Stomach (tissue), 9 donors: Measurements from ENCODE around the gene ERCC6L2. TPM values are rescaled to one million over a fixed set of nuclear protein-coding genes. Genes with fewer than 3 reads are reported as not detected.

ENCODE experiments used
- DNase-seq, 2 donors: peaks; one replicate each; pipeline versions ENCODE4 v3.0.0 to v3.0.0-alpha.2; 2013 to 2019
- H3K27ac ChIP-seq, 5 donors: fragments of 200-600 bp in 4 of 5; sonication (generic) in 4 of 5; one replicate each; pipeline ENCODE4 v1.5.1; 2013 to 2019; ENCODE audit warnings: mild to moderate bottlenecking in 1 of 5, moderate library complexity in 1 of 5
- H3K27me3 ChIP-seq, 3 donors: fragments of 200-600 bp; sonication (generic); one replicate each; pipeline ENCODE4 v1.5.1; 2017 to 2019; ENCODE audit warnings: mixed run types in 1 of 3
- H3K36me3 ChIP-seq, 4 donors: fragments of 200-600 bp; sonication (generic); 1 replicate in 3 of 4; 2 replicates in 1 of 4; pipeline ENCODE4 v1.5.1; 2016 to 2019
- H3K4me1 ChIP-seq, 4 donors: fragments of 200-600 bp; sonication (generic); one replicate each; pipeline ENCODE4 v1.5.1; 2016 to 2019
- H3K4me3 ChIP-seq, 4 donors: fragments of 200-600 bp; sonication (generic) in 3 of 4; one replicate each; pipeline ENCODE4 v1.5.1; 2016 to 2019; ENCODE audit warnings: mild to moderate bottlenecking in 1 of 4
- H3K9me3 ChIP-seq, 4 donors: fragments of 200-600 bp; sonication (generic); one replicate each; pipeline ENCODE4 v1.5.1; 2016 to 2019
- CTCF ChIP-seq, 7 experiments: fragments of 450-650 bp in 4 of 7; fragments of 200-600 bp in 3 of 7; sonication (generic) in 3 of 7; IDR thresholded peaks; one replicate each; pipeline ENCODE4 v1.5.1; 2016 to 2019; ENCODE audit warnings: antibody characterized with exemption in 7 of 7, control low read depth in 2 of 7, mild to moderate bottlenecking in 1 of 7
- EP300 ChIP-seq: sonication (generic); formaldehyde crosslinking; IDR thresholded peaks from one replicate; pipeline ENCODE4 v1.6.1; 2017; ENCODE audit warnings: antibody characterized with exemption
- POLR2A ChIP-seq, 4 donors: fragments of 450-650 bp; IDR thresholded peaks; one replicate each; pipeline ENCODE4 v1.6.1; 2016; ENCODE audit warnings: antibody characterized with exemption in 4 of 4, control low read depth in 2 of 4, mild to moderate bottlenecking in 1 of 4, moderate library complexity in 1 of 4
- POLR2AphosphoS5 ChIP-seq, 3 donors: sonication (generic); formaldehyde crosslinking; IDR thresholded peaks; one replicate each; pipeline ENCODE4 v1.6.1; 2016; ENCODE audit warnings: antibody characterized with exemption in 3 of 3
- WGBS, 5 donors: extraction: QIAGEN DNeasy Blood & Tissue Kit in 3 of 5; methylation state at CpG; one replicate each; pipeline versions ENCODE4 v1.1.5 to v1.1.7; 2013 to 2018; 5-methylcytosine and 5-hydroxymethylcytosine counted together
- intact Hi-C: fragments of 100-400 bp; cut with DNase I; formaldehyde crosslinking; loops from one replicate; pipeline ENCODE4 v1.15.1; 2023; ENCODE audit warnings: low total_unique reads
- polyA plus RNA-seq, 3 donors: library from polyadenylated mRNA; stranded (reverse); fragments of 200-250 nt; gene quantifications; one replicate each; pipeline ENCODE4 v1.2.3, GENCODE V29; 2013
- total RNA-seq, 5 donors: library from RNA; depleted of rRNA; stranded (reverse); fragments of >200 nt; gene quantifications; one replicate each; pipeline versions ENCODE4 v1.1.0 to v1.2.3, GENCODE V29; 2014 to 2016
- donor health status: healthy with polysubstance abuse.
- donor health status: Bipolar disorder and iron deficiency.
- donor health status: healthy.

The ERCC6L2 gene
- total and polyA plus RNA-seq, 8 donors = 3.9 to 218 (median 34.1) TPM

- no peak for TF ChIP-seq EP300
- no peak for TF ChIP-seq CTCF (IDR thresholded peaks at IDR 0.05)
- no peak for TF ChIP-seq POLR2AphosphoS5 (IDR thresholded peaks at IDR 0.05)
- TF ChIP-seq POLR2A (IDR thresholded peaks at IDR 0.05) = no peak
- Histone ChIP-seq H3K4me1 (peaks cover 0 to 7% (median 0%) of the 10 kb centered on the region in 4 donors), H3K36me3 (peaks cover 5 to 77% (median 60%) of the 10 kb centered on the region in 4 donors), H3K4me3 (no peak overlapping the region), H3K27me3 (no peaks in the 10 kb centered on the region), H3K9me3 (no peaks in the 10 kb centered on the region), H3K27ac (no peak overlapping the region)
- 58 to 77% (median 71%) methylated on average over 2 of the region's 2 CpGs for WGBS, 5 donors
- DNase-seq = peak in 1 of 2 donors; percentile 15
- intact Hi-C loops = no loop called here
Measured at GRCh38 chr9:95923794-95924193, 48.3 kb downstream of the ERCC6L2 start.

GRCh38 chr9:95924987-95925386 is 49.5 kb downstream of the ERCC6L2 start:
- Histone ChIP-seq H3K27ac (no peak overlapping the region), H3K36me3 (peaks cover 10 to 80% (median 66%) of the 10 kb centered on the region in 4 donors), H3K9me3 (no peaks in the 10 kb centered on the region), H3K4me1 (peaks cover 0 to 7% (median 0%) of the 10 kb centered on the region in 4 donors), H3K27me3 (no peaks in the 10 kb centered on the region), H3K4me3 (no peak overlapping the region)
- TF ChIP-seq POLR2A (IDR thresholded peaks at IDR 0.05) (no peak), CTCF (IDR thresholded peaks at IDR 0.05) (no peak), EP300 (no peak), POLR2AphosphoS5 (IDR thresholded peaks at IDR 0.05) (no peak)
- no peak for DNase-seq
- intact Hi-C loops = no loop called here
- 93 to 100% (median 100%) methylated on average over 1 of the region's 1 CpG for WGBS, 5 donors

- no peak for TF ChIP-seq POLR2A (IDR thresholded peaks at IDR 0.05)
- TF ChIP-seq EP300 = no peak
- no peak for TF ChIP-seq CTCF (IDR thresholded peaks at IDR 0.05)
- no peak for TF ChIP-seq POLR2AphosphoS5 (IDR thresholded peaks at IDR 0.05)
- DNase-seq = no peak
- Histone ChIP-seq H3K27me3 (no peaks in the 10 kb centered on the region), H3K36me3 (peaks cover 10 to 81% (median 67%) of the 10 kb centered on the region in 4 donors), H3K9me3 (no peaks in the 10 kb centered on the region), H3K4me1 (peaks cover 0 to 7% (median 0%) of the 10 kb centered on the region in 4 donors), H3K4me3 (no peak overlapping the region), H3K27ac (no peak overlapping the region)
- intact Hi-C loops = no loop called here
Measured at GRCh38 chr9:95927271-95928004, 51.9 kb downstream of the ERCC6L2 start.

GRCh38 chr9:95930277-95930676 is 54.8 kb downstream of the ERCC6L2 start:
- intact Hi-C loops = no loop called here
- Histone ChIP-seq H3K4me1 (peaks cover 0 to 7% (median 0%) of the 10 kb centered on the region in 4 donors), H3K27ac (no peak overlapping the region), H3K9me3 (no peaks in the 10 kb centered on the region), H3K4me3 (no peak overlapping the region), H3K36me3 (peaks cover 7 to 83% (median 70%) of the 10 kb centered on the region in 4 donors), H3K27me3 (no peaks in the 10 kb centered on the region)
- no peak for TF ChIP-seq POLR2A (IDR thresholded peaks at IDR 0.05)
- no peak for TF ChIP-seq EP300
- no peak for TF ChIP-seq CTCF (IDR thresholded peaks at IDR 0.05)
- TF ChIP-seq POLR2AphosphoS5 (IDR thresholded peaks at IDR 0.05) = no peak
- 59 to 78% (median 66%) methylated on average over 1 of the region's 1 CpG for WGBS, 5 donors
- DNase-seq = no peak
